Measurements from ENCODE around the gene SLC25A15. TPM values are rescaled to one million over a fixed set of nuclear protein-coding genes. Genes with fewer than 3 reads are reported as not detected.

Gene SLC25A15
- total RNA-seq, 1 experiment from 2014 or later = 24.5 TPM

GRCh38 chr13:40800559-40800958, 11.1 kb downstream of the SLC25A15 start:
- TF ChIP-seq REST (IDR thresholded peaks at IDR 0.05; ENCODE audit: low read depth) (no peak), ZNF274 (IDR thresholded peaks at IDR 0.05; ENCODE audit: low read depth, low read length) (no peak), RAD21 (IDR thresholded peaks at IDR 0.05; ENCODE audit: low read depth) (no peak), EZH2 (IDR thresholded peaks at IDR 0.05) (no peak)
- no peak overlapping the region for H2AFZ ChIP-seq (ENCODE audit: low read depth, low read length, poor library complexity, severe bottlenecking)
- H3K4me2 ChIP-seq (ENCODE audit: low read length) = no peak overlapping the region
- no peaks in the 10 kb centered on the region for H3K27me3 ChIP-seq (ENCODE audit: insufficient read depth, low read length)
- no peak overlapping the region for H3K27ac ChIP-seq (ENCODE audit: low read depth, low read length)
- intact Hi-C loops (cut with micrococcal nuclease) = no loop called here
- ATAC-seq = no peak
- no TSS peak for BruUV-seq (replicated peaks)
- RAD21 ChIA-PET (ENCODE audit: low non-redundant PET in 1 of 2, low total read pairs in 2 of 2, uncharacterized antibody in 2 of 2, unreplicated experiment in 2 of 2) = no interaction called here
- H3K9me3 ChIP-seq (ENCODE audit: control insufficient read depth in 1 of 2, insufficient read depth in 1 of 2, low read depth in 1 of 2, low read length in 2 of 2) = no peaks in the 10 kb centered on the region
- POLR2A ChIA-PET = no interaction called here
- DNase-seq (ENCODE audit: low read depth, low spot score) = no peak
- no peaks in the 10 kb centered on the region for H3K9me2 ChIP-seq (ENCODE audit: insufficient read depth)
- peaks cover 10 to 27% of the 10 kb centered on the region in 2 experiments; a peak in 3 of 4 replicates for H3K36me3 ChIP-seq (ENCODE audit: control insufficient read depth in 1 of 2, insufficient read depth in 2 of 2, low read length in 2 of 2)
- no peaks in the 10 kb centered on the region for H4K20me1 ChIP-seq (ENCODE audit: insufficient read depth)
- H3K79me2 ChIP-seq (ENCODE audit: insufficient read depth, low read length) = no peaks in the 10 kb centered on the region
- no peak overlapping the region for H3K4me3 ChIP-seq (replicated peaks in 1 of 2; ENCODE audit: low read depth in 1 of 2, low read length in 2 of 2)
- CTCF ChIA-PET = no interaction called here
- H3K4me1 ChIP-seq (ENCODE audit: control insufficient read depth in 1 of 2, insufficient read depth in 2 of 2, low read length in 2 of 2) = no peaks in the 10 kb centered on the region
- H3K9ac ChIP-seq (ENCODE audit: low read length) = no peak overlapping the region

Measured in HCT116 (cell line).